ENCODE data around the gene ASB10. TPM values are rescaled to one million over a fixed set of nuclear protein-coding genes. Genes with fewer than 3 reads are reported as not detected.

ASB10 gene
- total and polyA plus RNA-seq, 2 of the 8 experiments (the other 6 are each of a cell fraction or from before 2014, with no cell fraction given), result not detected

GRCh38 chr7:151140826-151141225 is 46.2 kb downstream of the ASB10 start (continued):
- TF ChIP-seq SUZ12 (IDR thresholded peaks at IDR 0.05; ENCODE audit: low read length), result no peak
- TF ChIP-seq CREB1 (IDR thresholded peaks at IDR 0.05), result no peak
